ENCODE data around the gene LY6G6F. TPM values are rescaled to one million over a fixed set of nuclear protein-coding genes. Genes with fewer than 3 reads are reported as not detected.

The LY6G6F gene
- total RNA-seq, 2 experiments from 2014 or later = not detected

DNA sequence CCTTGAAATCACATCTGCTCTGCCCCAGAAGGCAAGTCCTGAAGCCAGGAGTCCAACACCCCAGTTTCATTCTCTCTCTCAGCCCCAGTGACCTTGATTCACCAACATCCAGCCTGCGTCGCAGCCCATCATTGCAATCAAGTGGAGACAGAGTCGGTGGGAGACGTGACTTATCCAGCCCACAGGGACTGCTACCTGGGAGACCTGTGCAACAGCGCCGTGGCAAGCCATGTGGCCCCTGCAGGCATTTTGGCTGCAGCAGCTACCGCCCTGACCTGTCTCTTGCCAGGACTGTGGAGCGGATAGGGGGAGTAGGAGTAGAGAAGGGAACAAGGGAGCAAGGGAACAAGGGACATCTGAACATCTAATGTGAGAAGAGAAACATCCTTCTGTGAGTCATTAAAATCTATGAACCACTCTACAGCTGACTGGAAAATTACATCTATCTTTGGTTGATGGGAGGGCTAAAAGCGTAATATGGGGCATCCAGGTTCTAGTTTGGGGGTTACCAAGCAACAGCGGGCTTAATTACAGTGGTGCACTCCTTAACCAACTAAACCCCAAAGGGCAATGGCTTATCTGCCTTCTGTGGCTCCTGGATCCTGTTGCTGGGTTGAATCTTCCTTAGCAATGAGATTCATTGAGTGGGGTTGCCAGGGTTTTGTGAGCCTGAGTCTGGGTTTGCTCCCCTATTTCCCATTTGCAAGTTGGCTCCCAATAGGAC is 11.0 kb downstream of the LY6G6F start:
- Mint-ChIP-seq H3K36me3 (ENCODE audit: low read depth) (no peaks in the 10 kb centered on the region), H3K27ac (no peak overlapping the region), H3K27me3 (no peaks in the 10 kb centered on the region), H3K4me1 (ENCODE audit: low read depth) (peaks cover 9% of the 10 kb centered on the region), H3K9me3 (no peaks in the 10 kb centered on the region), H3K4me3 (no peak overlapping the region)
- peaks cover 3% of the 10 kb centered on the region for H3K4me1 ChIP-seq (ENCODE audit: insufficient read depth, low read length)
- TF ChIP-seq CTCF (IDR thresholded peaks at IDR 0.05) = no peak
- no peaks in the 10 kb centered on the region for H3K36me3 ChIP-seq (ENCODE audit: insufficient read depth, low read length)
- POLR2A ChIA-PET = no interaction called here
- no peak overlapping the region for H3K4me3 ChIP-seq (ENCODE audit: low read length)
- H3K27me3 ChIP-seq (ENCODE audit: control insufficient read depth in 1 of 2, insufficient read depth in 2 of 2, low read length in 2 of 2) = no peaks in the 10 kb centered on the region
- no peaks in the 10 kb centered on the region for H3K9me3 ChIP-seq (ENCODE audit: control insufficient read depth in 1 of 2, insufficient read depth in 1 of 2, low read length in 2 of 2)
- intact Hi-C loops (cut with DNase I, micrococcal nuclease) = no loop called here
- DNase-seq (no peak), ATAC-seq (ENCODE audit: poor library complexity) (no peak)
- CTCF ChIA-PET = no interaction called here
- no peak overlapping the region for H3K27ac ChIP-seq (ENCODE audit: low read depth in 1 of 2, low read length in 2 of 2)

- Histone ChIP-seq H3K27me3 (ENCODE audit: control insufficient read depth in 1 of 2, insufficient read depth in 2 of 2, low read length in 2 of 2) (no peaks in the 10 kb centered on the region), H3K9me3 (ENCODE audit: control insufficient read depth in 1 of 2, insufficient read depth in 1 of 2, low read length in 2 of 2) (no peaks in the 10 kb centered on the region), H3K4me3 (ENCODE audit: low read length) (no peak overlapping the region), H3K4me1 (ENCODE audit: insufficient read depth, low read length) (peaks cover 5% of the 10 kb centered on the region), H3K27ac (ENCODE audit: low read depth in 1 of 2, low read length in 2 of 2) (no peak overlapping the region), H3K36me3 (ENCODE audit: insufficient read depth, low read length) (no peaks in the 10 kb centered on the region)
- Mint-ChIP-seq H3K4me1 (ENCODE audit: low read depth) (peaks cover 6% of the 10 kb centered on the region), H3K27me3 (no peaks in the 10 kb centered on the region), H3K36me3 (ENCODE audit: low read depth) (no peaks in the 10 kb centered on the region), H3K9me3 (no peaks in the 10 kb centered on the region), H3K4me3 (no peak overlapping the region), H3K27ac (no peak overlapping the region)
- DNase-seq = no peak
- POLR2A ChIA-PET = no interaction called here
- intact Hi-C loops (cut with DNase I, micrococcal nuclease) = no loop called here
- CTCF ChIA-PET = no interaction called here
- no peak for ATAC-seq (ENCODE audit: poor library complexity)
- no peak for TF ChIP-seq CTCF (IDR thresholded peaks at IDR 0.05)
Observed at GRCh38 chr6:31718265-31718664, 11.6 kb downstream of the LY6G6F start.

- no peak for DNase-seq
- Histone ChIP-seq H3K9me3 (ENCODE audit: control insufficient read depth in 1 of 2, insufficient read depth in 1 of 2, low read length in 2 of 2) (no peaks in the 10 kb centered on the region), H3K4me3 (ENCODE audit: low read length) (no peak overlapping the region), H3K4me1 (ENCODE audit: insufficient read depth, low read length) (peaks cover 6% of the 10 kb centered on the region), H3K36me3 (ENCODE audit: insufficient read depth, low read length) (no peaks in the 10 kb centered on the region), H3K27me3 (ENCODE audit: control insufficient read depth in 1 of 2, insufficient read depth in 2 of 2, low read length in 2 of 2) (no peaks in the 10 kb centered on the region), H3K27ac (ENCODE audit: low read depth in 1 of 2, low read length in 2 of 2) (no peak overlapping the region)
- no peak for ATAC-seq (ENCODE audit: poor library complexity)
- no peak for TF ChIP-seq CTCF (IDR thresholded peaks at IDR 0.05)
- Mint-ChIP-seq H3K27me3 (no peaks in the 10 kb centered on the region), H3K27ac (no peak overlapping the region), H3K9me3 (no peaks in the 10 kb centered on the region), H3K4me1 (ENCODE audit: low read depth) (peaks cover 3% of the 10 kb centered on the region), H3K4me3 (no peak overlapping the region), H3K36me3 (ENCODE audit: low read depth) (no peaks in the 10 kb centered on the region)
- ChIA-PET POLR2A (no interaction called here), CTCF (no interaction called here)
- intact Hi-C loops (cut with DNase I, micrococcal nuclease) = no loop called here
Observed at GRCh38 chr6:31719001-31719400, 12.3 kb downstream of the LY6G6F start.

All from CD4-positive, alpha-beta T cell (primary cell).